Neural cell (in vitro differentiated cells): ENCODE data around the gene USP3.
"Not testable (repeated sequence)": the region's sequence is repeated elsewhere in the genome, so short reads cannot be mapped to it uniquely, and the experiment has no call there.

Experiments
- EP300 ChIP-seq: fragments of 450-650 bp; conservative IDR thresholded peaks from 2 replicates; pipeline ENCODE4 v1.6.1; 2014; ENCODE audit warnings: antibody characterized with exemption, mild to moderate bottlenecking, moderate library complexity; ENCODE audit not compliant: poor library complexity, severe bottlenecking
- EZH2 ChIP-seq: fragments of 200-600, 300-800 bp; shearing (Covaris generic), sonication (generic); IDR thresholded peaks from 2 replicates; pipeline ENCODE4 v1.6.1; 2014; ENCODE audit warnings: antibody characterized with exemption, low read length, borderline replicate concordance, mild to moderate bottlenecking; ENCODE audit not compliant: insufficient read depth, poor library complexity, severe bottlenecking
- MXI1 ChIP-seq: fragments of 450-650 bp; conservative IDR thresholded peaks from 2 replicates; pipeline ENCODE4 v1.6.1; 2014; ENCODE audit warnings: antibody characterized with exemption, mild to moderate bottlenecking; ENCODE audit not compliant: poor library complexity, severe bottlenecking
- POLR2AphosphoS5 ChIP-seq: IDR thresholded peaks from 2 replicates; pipeline ENCODE4 v1.6.1; 2012
- RAD21 ChIP-seq: fragments of 450-650 bp; conservative IDR thresholded peaks from 2 replicates; pipeline ENCODE4 v1.6.1; 2014; ENCODE audit warnings: antibody characterized with exemption, mild to moderate bottlenecking, moderate library complexity
- SMC3 ChIP-seq: fragments of 450-650 bp; conservative IDR thresholded peaks from 2 replicates; pipeline ENCODE4 v1.6.1; 2014; ENCODE audit warnings: antibody characterized with exemption, mild to moderate bottlenecking, moderate library complexity; ENCODE audit not compliant: poor library complexity
- TF ChIP-seq, protein P1 (sequence below): fragments of 450-650 bp; IDR thresholded peaks from 2 replicates; pipeline ENCODE4 v1.5.1; 2014; ENCODE audit warnings: antibody characterized with exemption, mild to moderate bottlenecking, moderate library complexity; ENCODE audit not compliant: poor library complexity, severe bottlenecking
- TF ChIP-seq, protein P2 (sequence below): IDR thresholded peaks from 2 replicates; pipeline ENCODE4 v1.6.1; 2012; ENCODE audit warnings: borderline replicate concordance

DNA sequence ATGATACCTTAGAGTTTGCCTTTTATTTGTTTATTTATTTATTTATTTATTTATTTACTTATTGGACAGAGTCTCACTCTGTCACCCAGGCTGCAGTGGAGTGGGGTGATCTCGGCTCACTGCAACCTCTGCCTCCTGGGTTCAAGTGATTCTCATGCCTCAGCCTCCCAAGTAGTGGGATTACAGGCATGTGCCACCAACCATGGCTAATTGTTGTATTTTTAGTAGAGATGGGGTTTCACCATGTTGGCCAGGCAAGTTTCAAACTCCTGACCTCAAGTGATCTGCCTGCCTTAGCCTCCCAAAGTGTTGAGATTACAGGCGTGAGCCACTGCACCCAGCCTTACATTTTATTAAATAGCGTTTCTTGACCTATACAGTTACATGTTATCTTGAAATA lies 30.5 kb downstream of the USP3 start:
- TF ChIP-seq, protein P1, sequence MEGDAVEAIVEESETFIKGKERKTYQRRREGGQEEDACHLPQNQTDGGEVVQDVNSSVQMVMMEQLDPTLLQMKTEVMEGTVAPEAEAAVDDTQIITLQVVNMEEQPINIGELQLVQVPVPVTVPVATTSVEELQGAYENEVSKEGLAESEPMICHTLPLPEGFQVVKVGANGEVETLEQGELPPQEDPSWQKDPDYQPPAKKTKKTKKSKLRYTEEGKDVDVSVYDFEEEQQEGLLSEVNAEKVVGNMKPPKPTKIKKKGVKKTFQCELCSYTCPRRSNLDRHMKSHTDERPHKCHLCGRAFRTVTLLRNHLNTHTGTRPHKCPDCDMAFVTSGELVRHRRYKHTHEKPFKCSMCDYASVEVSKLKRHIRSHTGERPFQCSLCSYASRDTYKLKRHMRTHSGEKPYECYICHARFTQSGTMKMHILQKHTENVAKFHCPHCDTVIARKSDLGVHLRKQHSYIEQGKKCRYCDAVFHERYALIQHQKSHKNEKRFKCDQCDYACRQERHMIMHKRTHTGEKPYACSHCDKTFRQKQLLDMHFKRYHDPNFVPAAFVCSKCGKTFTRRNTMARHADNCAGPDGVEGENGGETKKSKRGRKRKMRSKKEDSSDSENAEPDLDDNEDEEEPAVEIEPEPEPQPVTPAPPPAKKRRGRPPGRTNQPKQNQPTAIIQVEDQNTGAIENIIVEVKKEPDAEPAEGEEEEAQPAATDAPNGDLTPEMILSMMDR, result not testable (repeated sequence)
- not testable (repeated sequence) for TF ChIP-seq RAD21, POLR2AphosphoS5, SMC3, EZH2, MXI1, EP300
- TF ChIP-seq, protein P2, sequence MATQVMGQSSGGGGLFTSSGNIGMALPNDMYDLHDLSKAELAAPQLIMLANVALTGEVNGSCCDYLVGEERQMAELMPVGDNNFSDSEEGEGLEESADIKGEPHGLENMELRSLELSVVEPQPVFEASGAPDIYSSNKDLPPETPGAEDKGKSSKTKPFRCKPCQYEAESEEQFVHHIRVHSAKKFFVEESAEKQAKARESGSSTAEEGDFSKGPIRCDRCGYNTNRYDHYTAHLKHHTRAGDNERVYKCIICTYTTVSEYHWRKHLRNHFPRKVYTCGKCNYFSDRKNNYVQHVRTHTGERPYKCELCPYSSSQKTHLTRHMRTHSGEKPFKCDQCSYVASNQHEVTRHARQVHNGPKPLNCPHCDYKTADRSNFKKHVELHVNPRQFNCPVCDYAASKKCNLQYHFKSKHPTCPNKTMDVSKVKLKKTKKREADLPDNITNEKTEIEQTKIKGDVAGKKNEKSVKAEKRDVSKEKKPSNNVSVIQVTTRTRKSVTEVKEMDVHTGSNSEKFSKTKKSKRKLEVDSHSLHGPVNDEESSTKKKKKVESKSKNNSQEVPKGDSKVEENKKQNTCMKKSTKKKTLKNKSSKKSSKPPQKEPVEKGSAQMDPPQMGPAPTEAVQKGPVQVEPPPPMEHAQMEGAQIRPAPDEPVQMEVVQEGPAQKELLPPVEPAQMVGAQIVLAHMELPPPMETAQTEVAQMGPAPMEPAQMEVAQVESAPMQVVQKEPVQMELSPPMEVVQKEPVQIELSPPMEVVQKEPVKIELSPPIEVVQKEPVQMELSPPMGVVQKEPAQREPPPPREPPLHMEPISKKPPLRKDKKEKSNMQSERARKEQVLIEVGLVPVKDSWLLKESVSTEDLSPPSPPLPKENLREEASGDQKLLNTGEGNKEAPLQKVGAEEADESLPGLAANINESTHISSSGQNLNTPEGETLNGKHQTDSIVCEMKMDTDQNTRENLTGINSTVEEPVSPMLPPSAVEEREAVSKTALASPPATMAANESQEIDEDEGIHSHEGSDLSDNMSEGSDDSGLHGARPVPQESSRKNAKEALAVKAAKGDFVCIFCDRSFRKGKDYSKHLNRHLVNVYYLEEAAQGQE, result not testable (repeated sequence)
